ENCODE data around the gene NPR1.
"Not testable (repeated sequence)": the region's sequence is repeated elsewhere in the genome, so short reads cannot be mapped to it uniquely, and the experiment has no call there.

Gene NPR1

GRCh38 chr1:153678519-153679336, at the start of gene NPR1:
Gene NPR1 (plus strand): TSS chr1:153678688. CDS start chr1:153679109, 421 bp downstream.
- DNase-seq: peak in 5 of 51 donors; percentile 2 to 7 (median 6)

GRCh38 chr1:153629343-153629665, 49.2 kb upstream of the NPR1 start:
- no peak for DNase-seq

GRCh38 chr1:153629971-153630370, 48.5 kb upstream of the NPR1 start:
- DNase-seq: peak in 26 of 51 donors; percentile 13 to 74 (median 42)

- no peak for DNase-seq
Observed at GRCh38 chr1:153630384-153630783, 48.1 kb upstream of the NPR1 start.

- DNase-seq: peak in 2 of 51 donors; percentile 5 to 51
Observed at GRCh38 chr1:153631047-153632022, 47.2 kb upstream of the NPR1 start.

GRCh38 chr1:153633161-153633753, 45.2 kb upstream of the NPR1 start:
- DNase-seq: peak in 3 of 51 donors; percentile 53 to 84 (median 64)

- DNase-seq: peak; percentile 74 to 99 (median 96)
Observed at GRCh38 chr1:153633754-153634665, 44.5 kb upstream of the NPR1 start, which contains the start of gene CHTOP. Gene CHTOP (plus strand): TSS chr1:153634066. CDS start chr1:153636589, 2,523 bp downstream.

GRCh38 chr1:153635872-153636271, 42.6 kb upstream of the NPR1 start:
- DNase-seq: no peak

GRCh38 chr1:153636312-153636711, 42.2 kb upstream of the NPR1 start:
- DNase-seq: no peak

GRCh38 chr1:153638261-153638660, 40.2 kb upstream of the NPR1 start:
- no peak for DNase-seq

GRCh38 chr1:153639280-153639679, 39.2 kb upstream of the NPR1 start:
- no peak for DNase-seq

- not testable (repeated sequence) for DNase-seq
Observed at GRCh38 chr1:153640213-153640612, 38.3 kb upstream of the NPR1 start.

GRCh38 chr1:153640861-153641260, 37.6 kb upstream of the NPR1 start:
- DNase-seq: no peak

- DNase-seq: no peak
Observed at GRCh38 chr1:153642161-153642560, 36.3 kb upstream of the NPR1 start.

GRCh38 chr1:153643100-153643499, 35.4 kb upstream of the NPR1 start:
- no peak for DNase-seq

GRCh38 chr1:153643816-153644215, 34.7 kb upstream of the NPR1 start:
- DNase-seq: no peak

GRCh38 chr1:153646672-153647345, 31.7 kb upstream of the NPR1 start:
- DNase-seq: peak in 1 of 51 donors; percentile 37

GRCh38 chr1:153647346-153647714, 31.2 kb upstream of the NPR1 start:
- no peak for DNase-seq

- DNase-seq: no peak
Observed at GRCh38 chr1:153648000-153648643, 30.4 kb upstream of the NPR1 start.

Measured in hypothalamus (tissue), 51 donors.